Fibroblast of skin of right biceps (primary cell): ENCODE results near the gene DENND1A.
"Not testable (repeated sequence)": the region's sequence is repeated elsewhere in the genome, so short reads cannot be mapped to it uniquely, and the experiment has no call there.

Experiments
- DNase-seq: peaks from one replicate; pipeline ENCODE4 v3.0.0-alpha.2; 2013

DENND1A gene

DNA sequence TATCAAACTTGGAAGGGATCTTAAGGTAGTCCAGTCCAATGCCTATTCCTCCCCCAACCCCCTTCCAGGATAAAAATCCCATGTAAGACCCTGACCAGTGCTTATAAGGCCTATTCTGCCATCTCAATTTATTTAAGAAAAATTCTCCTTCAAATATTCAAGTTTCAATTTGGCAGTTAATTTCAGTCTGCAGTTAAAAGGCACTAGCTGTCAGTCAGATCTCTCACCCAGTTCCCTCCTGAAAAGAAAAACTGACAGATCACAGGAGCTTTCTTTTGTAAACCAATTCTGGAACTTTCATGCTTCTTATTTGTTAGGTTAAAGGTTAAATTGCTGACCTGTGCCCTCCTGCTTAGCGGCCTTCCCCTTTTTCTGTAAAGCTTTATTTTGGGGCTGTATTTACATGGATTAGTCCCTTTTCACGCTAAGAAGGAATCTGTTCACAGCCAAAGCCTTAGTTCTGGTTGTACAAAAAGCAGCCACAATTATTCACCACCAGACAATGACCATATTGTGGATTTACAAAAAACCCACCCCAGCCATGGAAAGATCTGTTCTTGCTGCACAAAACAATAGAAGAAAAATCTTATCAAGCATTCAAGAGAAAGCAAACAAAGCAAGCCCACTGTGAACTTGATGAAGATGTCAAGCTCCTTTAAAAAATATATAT is 68.7 kb downstream of the DENND1A start:
- no peak for DNase-seq

DNA sequence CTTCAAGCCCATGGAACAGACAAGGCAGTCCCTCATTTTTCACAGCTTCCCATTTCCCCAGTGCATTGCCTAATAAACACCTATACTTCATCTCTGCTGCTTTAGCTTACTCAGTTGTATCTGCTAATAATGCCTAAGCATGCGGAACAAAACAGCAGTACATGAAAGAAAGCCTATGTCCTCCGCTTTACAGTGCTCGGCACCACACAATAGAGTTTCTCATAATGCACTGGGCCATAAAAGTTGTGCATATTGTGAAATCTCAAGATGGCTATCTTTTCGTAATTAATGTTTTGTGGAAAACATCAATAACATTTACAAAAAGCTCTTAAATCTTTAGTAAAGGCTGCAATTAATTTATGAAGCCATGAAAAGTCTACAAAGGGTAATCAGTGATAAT is 69.3 kb downstream of the DENND1A start:
- DNase-seq: no peak

DNA sequence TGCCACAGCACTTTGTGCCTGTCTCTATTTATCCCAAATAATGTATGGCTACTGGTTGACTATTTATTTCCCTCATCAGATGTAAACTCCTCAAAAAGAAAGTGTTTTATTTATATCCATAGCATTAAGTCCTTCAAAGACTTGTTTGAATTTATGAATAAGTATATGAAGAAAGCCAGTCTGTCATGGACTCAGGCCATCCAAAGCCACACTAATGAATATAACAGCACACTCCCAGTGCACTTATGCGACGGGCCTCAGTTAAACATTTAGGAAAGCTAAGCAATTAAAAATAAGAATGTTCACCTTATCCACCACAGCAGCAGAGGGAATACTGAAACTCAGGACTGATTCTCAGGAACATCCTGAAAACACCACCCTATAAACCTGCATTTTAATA is 77.5 kb downstream of the DENND1A start:
- DNase-seq: no peak

DNA sequence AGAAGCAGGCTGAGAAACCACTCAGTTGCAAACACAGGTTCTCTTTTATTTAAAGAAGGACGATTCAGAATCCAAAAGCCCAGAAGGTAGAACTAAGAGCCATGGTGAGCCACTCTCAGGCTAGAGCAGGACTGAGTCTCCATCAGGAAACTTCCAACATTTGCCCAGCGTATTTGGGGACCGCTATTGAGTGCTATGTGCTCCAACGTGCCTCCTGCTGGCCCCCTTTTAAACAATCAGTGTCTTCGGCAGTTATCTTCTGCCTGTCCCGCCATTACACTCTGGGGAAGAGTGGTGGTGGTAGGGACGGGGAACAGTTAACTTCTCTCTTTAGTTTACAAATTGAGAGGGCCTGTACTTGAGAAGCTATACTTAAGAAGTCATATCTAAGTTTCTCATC is 78.1 kb downstream of the DENND1A start:
- no peak for DNase-seq

- no peak for DNase-seq
Observed at GRCh38 chr9:123848447-123849085, 81.4 kb downstream of the DENND1A start.

DNA sequence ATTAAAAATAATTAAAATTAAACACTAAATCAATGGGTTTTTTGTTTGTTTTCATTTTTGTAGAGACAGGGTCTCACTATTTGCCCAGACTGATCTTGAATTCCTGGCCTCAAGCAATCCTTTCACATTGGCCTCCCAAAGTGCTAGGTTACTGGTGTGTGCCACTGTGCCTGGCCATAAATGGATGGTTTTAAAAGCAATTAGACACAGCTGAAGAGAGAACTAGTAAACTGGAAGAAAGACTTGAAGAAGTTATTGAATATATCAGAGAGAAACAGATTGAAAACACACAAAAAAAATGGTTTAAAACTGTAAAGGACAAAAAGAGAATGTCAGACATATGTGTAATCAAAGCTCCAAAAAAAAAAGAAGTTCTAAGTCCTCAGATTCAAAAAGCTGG is 83.0 kb downstream of the DENND1A start:
- no peak for DNase-seq

GRCh38 chr9:123843703-123844102 is 86.2 kb downstream of the DENND1A start:
- no peak for DNase-seq

- no peak for DNase-seq
Observed at GRCh38 chr9:123835821-123836220, 94.1 kb downstream of the DENND1A start.

DNA sequence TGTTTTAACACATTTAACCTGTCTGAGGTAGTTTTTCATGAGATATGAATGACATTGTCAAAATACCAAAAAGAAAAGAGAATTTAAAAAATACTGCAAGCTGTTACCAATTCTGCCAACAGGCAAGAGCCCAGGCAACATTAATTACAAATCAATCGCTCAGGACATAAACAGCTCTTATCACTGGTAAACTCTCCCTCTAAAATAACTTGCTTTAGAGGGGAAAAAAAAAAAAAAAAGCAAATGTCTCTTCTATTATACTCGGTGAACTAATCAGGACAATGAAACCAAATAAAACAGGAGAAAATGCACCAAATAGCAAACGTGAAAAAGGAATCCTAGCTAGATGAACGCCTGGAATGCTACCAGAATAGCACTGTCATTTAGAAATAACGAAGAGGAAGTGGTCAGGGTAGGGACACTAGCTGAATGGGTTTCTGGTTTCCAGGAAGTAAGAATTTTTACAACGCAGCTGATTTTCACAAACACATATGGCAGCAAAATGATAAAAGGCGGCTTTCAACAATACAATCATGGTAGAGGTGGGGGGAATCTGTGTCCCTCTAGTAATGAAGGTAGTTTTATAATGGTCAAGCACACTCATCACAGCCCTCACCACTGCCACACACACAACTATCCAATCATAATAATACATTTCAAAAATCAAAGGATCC is 94.9 kb downstream of the DENND1A start:
- peak; percentile 52 for DNase-seq

- peak; percentile 42 for DNase-seq
Observed at GRCh38 chr9:123834218-123834888, 95.6 kb downstream of the DENND1A start.

GRCh38 chr9:123832858-123833650 is 96.9 kb downstream of the DENND1A start:
- DNase-seq: no peak

DNA sequence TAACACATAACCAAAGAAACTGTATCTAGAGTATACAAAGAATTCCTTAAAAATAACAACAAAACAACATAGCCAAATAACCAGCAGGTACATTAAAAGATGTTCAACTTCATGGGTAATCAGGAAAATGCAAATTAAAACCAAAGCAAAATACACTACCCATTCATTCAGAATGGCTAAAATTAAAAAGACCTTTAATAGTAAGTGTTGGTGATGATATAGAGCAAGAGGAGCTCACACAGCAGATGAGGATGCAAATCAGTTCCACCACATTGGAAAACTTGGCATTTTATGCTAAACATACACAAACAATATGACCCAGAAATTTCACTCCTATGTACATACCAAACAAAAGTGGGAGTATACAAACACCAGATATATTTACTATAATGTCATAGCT is 97.8 kb downstream of the DENND1A start:
- DNase-seq: no peak

- no peak for DNase-seq
Observed at GRCh38 chr9:123828449-123828848, 101.5 kb downstream of the DENND1A start.

DNA sequence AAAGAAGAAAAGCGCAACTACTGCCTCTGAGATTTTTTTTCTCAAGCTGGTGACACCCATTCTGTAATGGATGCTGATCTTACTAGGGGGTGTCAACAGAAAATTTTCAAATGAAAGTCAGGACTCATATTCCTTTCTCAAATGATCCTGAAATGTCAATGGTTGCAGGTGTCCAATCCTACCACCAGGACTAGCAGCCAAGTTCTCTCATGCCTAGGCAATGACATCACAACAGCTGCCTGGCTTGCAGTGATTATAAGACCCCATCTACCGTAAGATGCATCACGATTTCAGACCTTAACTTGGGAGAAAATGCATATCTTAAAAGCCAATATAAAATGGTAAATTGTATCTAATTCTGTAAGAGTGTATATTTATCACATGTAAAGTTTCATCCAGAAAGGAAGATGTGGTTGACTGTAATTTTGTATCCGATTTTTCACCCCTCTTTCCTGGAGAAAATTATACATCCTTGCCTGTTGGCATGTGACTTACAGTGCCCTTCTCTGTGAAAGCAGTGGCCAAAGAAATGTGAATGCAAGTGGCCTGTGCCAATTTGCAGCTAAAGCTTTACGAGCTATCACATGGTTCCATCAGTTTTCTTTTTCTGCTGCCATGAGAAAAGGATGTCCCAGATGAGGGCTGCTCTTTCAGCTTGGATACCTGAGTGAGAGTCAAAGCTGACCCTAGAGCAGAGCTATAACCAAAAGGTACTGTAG is 104.4 kb downstream of the DENND1A start:
- peak; percentile 51 for DNase-seq

- DNase-seq: no peak
Observed at GRCh38 chr9:123823194-123823947, 106.6 kb downstream of the DENND1A start.

GRCh38 chr9:123821619-123822018 is 108.3 kb downstream of the DENND1A start:
- no peak for DNase-seq

- DNase-seq: no peak
Observed at GRCh38 chr9:123820139-123820538, 109.8 kb downstream of the DENND1A start.

GRCh38 chr9:123816817-123817472 is 113.0 kb downstream of the DENND1A start:
- no peak for DNase-seq

DNA sequence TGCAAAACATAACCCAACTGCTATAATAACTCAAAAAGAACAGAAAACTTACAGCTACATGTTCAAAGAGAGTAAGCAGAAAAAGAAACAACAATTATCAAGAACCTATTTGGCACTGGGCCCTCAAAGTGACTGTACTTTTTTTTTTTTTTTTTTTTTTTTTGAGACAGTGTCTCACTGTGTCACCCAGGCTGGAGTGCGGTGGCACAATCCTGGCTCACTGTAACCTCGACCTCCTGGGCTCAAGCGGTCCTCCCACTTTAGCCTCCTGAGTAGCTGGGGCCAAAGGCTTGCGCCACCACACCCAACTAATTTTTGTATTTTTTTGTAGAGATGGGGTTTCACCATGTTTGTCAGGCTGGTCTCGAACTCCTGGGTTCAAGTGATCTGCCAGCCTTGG is 114.1 kb downstream of the DENND1A start:
- DNase-seq: not testable (repeated sequence)

GRCh38 chr9:123814496-123814895 is 115.4 kb downstream of the DENND1A start:
- DNase-seq: no peak

- DNase-seq: no peak
Observed at GRCh38 chr9:123812984-123813383, 116.9 kb downstream of the DENND1A start.
